Neural progenitor cell (in vitro differentiated cells): Measurements from ENCODE around the gene SDC1. TPM values are rescaled to one million over a fixed set of nuclear protein-coding genes. Genes with fewer than 3 reads are reported as not detected.

Experiments
- DNase-seq: peaks from one replicate; pipeline ENCODE4 v3.0.0-alpha.2; 2016; ENCODE audit warnings: low spot score
- H2AFZ ChIP-seq: fragments of 200-600 bp; sonication (generic); replicated peaks from 2 replicates; pipeline ENCODE4 v1.6.1; 2016; ENCODE audit warnings: antibody characterized with exemption
- H3F3A ChIP-seq: fragments of 200-600 bp; sonication (generic); 2 replicates; pipeline ENCODE4 v1.6.1; 2016; ENCODE audit warnings: antibody characterized with exemption, low read depth
- H3K27ac ChIP-seq: fragments of 200-600 bp; sonication (generic); 2 replicates; pipeline ENCODE4 v1.5.1; 2016; ENCODE audit warnings: mild to moderate bottlenecking
- H3K27me3 ChIP-seq: fragments of 200-600 bp; sonication (generic); 2 replicates; pipeline ENCODE4 v1.6.1; 2016; ENCODE audit warnings: mild to moderate bottlenecking, moderate library complexity
- H3K36me3 ChIP-seq: fragments of 200-600 bp; sonication (generic); 2 replicates; pipeline ENCODE4 v1.5.1; 2016
- H3K4me1 ChIP-seq: fragments of 200-600 bp; sonication (generic); 2 replicates; pipeline ENCODE4 v1.6.1; 2016; ENCODE audit warnings: mixed run types
- H3K4me2 ChIP-seq: fragments of 200-600 bp; sonication (generic); 2 replicates; pipeline ENCODE4 v1.6.1; 2016
- H3K4me3 ChIP-seq: fragments of 200-600 bp; sonication (generic); 2 replicates; pipeline ENCODE4 v1.5.1; 2016
- H3K79me2 ChIP-seq: fragments of 200-600 bp; sonication (generic); 2 replicates; pipeline ENCODE4 v1.6.1; 2016; ENCODE audit warnings: low read depth
- H3K9ac ChIP-seq: fragments of 200-600 bp; sonication (generic); 2 replicates; pipeline ENCODE4 v1.6.1; 2016
- H3K9me3 ChIP-seq: fragments of 200-600 bp; sonication (generic); 2 replicates; pipeline ENCODE4 v1.5.1; 2016; ENCODE audit warnings: low read depth
- H4K20me1 ChIP-seq: fragments of 200-600 bp; sonication (generic); 2 replicates; pipeline ENCODE4 v1.6.1; 2016; ENCODE audit warnings: low read depth
- H3K27ac Mint-ChIP-seq: 3 replicates; pipeline ENCODE4 v1.8.0; 2021; ENCODE audit warnings: mixed read lengths
- H3K27me3 Mint-ChIP-seq: 2 replicates; pipeline ENCODE4 v1.8.0; 2022; ENCODE audit warnings: low read depth, mild to moderate bottlenecking, inconsistent platforms, moderate library complexity, mixed read lengths; ENCODE audit not compliant: insufficient read depth
- H3K36me3 Mint-ChIP-seq: 3 replicates; pipeline ENCODE4 v1.8.0; 2021; ENCODE audit warnings: mixed read lengths
- H3K4me1 Mint-ChIP-seq: 3 replicates; pipeline ENCODE4 v1.8.0; 2021; ENCODE audit warnings: mixed read lengths
- H3K4me3 Mint-ChIP-seq: 3 replicates; pipeline ENCODE4 v1.8.0; 2021; ENCODE audit warnings: mild to moderate bottlenecking, moderate library complexity, mixed read lengths
- H3K9me3 Mint-ChIP-seq: 3 replicates; pipeline ENCODE4 v1.8.0; 2020; ENCODE audit warnings: mixed read lengths
- CTCF ChIP-seq: fragments of 200-600 bp; sonication (generic); IDR thresholded peaks from 2 replicates; pipeline ENCODE4 v1.5.1; 2017; ENCODE audit warnings: antibody characterized with exemption, mild to moderate bottlenecking
- EZH2 ChIP-seq: fragments of 200-600 bp; sonication (generic); IDR thresholded peaks from 2 replicates; pipeline ENCODE4 v1.6.1; 2017; ENCODE audit warnings: antibody characterized with exemption, mild to moderate bottlenecking, moderate library complexity
- EZH2phosphoT487 ChIP-seq: fragments of 200-600 bp; sonication (generic); IDR thresholded peaks from 2 replicates; pipeline ENCODE4 v1.6.1; 2017; ENCODE audit warnings: antibody characterized with exemption
- total RNA-seq: library from RNA; depleted of rRNA; stranded (reverse); fragments of >200 nt; gene quantifications from 2 replicates; pipeline ENCODE4 v1.2.3, GENCODE V29; 2015; ENCODE audit warnings: low replicate concordance

Gene SDC1
- total RNA-seq, 1 donor from 2014 or later: 27.5 TPM

- peaks cover 26% of the 10 kb centered on the region for H3K4me1 ChIP-seq
- H3K27me3 Mint-ChIP-seq: peaks cover 2% of the 10 kb centered on the region
- H3K4me3 ChIP-seq: no peak overlapping the region
- H3K4me1 Mint-ChIP-seq: peaks cover 17% of the 10 kb centered on the region
- H3K9me3 Mint-ChIP-seq: no peaks in the 10 kb centered on the region
- H2AFZ ChIP-seq: peak overlapping the region; percentile 75
- H4K20me1 ChIP-seq: no peaks in the 10 kb centered on the region
- H3K9me3 ChIP-seq: no peaks in the 10 kb centered on the region
- H3F3A ChIP-seq: peaks cover 10% of the 10 kb centered on the region
- no peak overlapping the region for H3K9ac ChIP-seq
- no peaks in the 10 kb centered on the region for H3K79me2 ChIP-seq
- DNase-seq: no peak
- no peaks in the 10 kb centered on the region for H3K36me3 Mint-ChIP-seq
- no peaks in the 10 kb centered on the region for H3K36me3 ChIP-seq
- H3K27ac ChIP-seq: no peak overlapping the region
- H3K4me3 Mint-ChIP-seq: no peak overlapping the region
- H3K27ac Mint-ChIP-seq: peak overlapping the region; percentile 63
- no peak overlapping the region for H3K4me2 ChIP-seq
- H3K27me3 ChIP-seq: no peaks in the 10 kb centered on the region
- TF ChIP-seq CTCF: no peak
- TF ChIP-seq EZH2phosphoT487: no peak
- no peak for TF ChIP-seq EZH2
Observed at GRCh38 chr2:20172273-20173055, 52.5 kb downstream of the SDC1 start.

- Mint-ChIP-seq H3K4me3 (no peak overlapping the region), H3K9me3 (no peaks in the 10 kb centered on the region), H3K36me3 (no peaks in the 10 kb centered on the region), H3K27ac (no peak overlapping the region), H3K4me1 (peaks cover 17% of the 10 kb centered on the region), H3K27me3 (peaks cover 2% of the 10 kb centered on the region)
- Histone ChIP-seq H3K9me3 (no peaks in the 10 kb centered on the region), H3K36me3 (no peaks in the 10 kb centered on the region), H3K4me2 (no peak overlapping the region), H3K4me3 (no peak overlapping the region), H3F3A (peaks cover 10% of the 10 kb centered on the region), H2AFZ (no peak overlapping the region), H3K9ac (no peak overlapping the region), H3K4me1 (peaks cover 26% of the 10 kb centered on the region), H3K27me3 (no peaks in the 10 kb centered on the region), H4K20me1 (no peaks in the 10 kb centered on the region), H3K79me2 (no peaks in the 10 kb centered on the region), H3K27ac (no peak overlapping the region)
- DNase-seq: no peak
- TF ChIP-seq EZH2phosphoT487: no peak
Observed at GRCh38 chr2:20171445-20171977, 53.4 kb downstream of the SDC1 start.

DNA sequence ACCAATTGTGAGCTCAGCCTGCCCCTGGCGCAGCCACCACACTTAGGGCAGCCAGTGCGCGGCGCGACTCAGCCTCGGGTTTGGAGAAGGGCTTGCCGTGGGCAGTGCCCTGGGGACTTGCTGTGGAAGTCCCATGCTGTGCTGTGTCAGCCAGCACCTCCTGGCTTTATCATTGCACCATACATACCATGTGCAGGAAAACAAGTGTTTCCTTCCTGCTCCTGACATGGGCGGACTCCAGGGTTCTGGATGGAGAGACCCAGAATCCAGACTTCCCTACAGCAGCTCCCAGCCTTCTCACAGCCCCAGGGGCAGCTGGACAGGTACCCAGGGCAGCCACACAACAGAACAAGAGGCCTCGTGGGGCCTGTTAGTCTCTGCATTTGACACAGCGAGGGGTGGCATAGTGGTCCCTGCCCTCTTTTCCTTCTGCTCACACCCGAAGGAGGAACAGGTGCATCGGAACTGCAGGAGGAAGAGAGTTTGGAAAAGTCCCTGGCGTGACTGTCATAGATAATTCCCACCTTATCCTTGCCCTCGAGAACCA, 54.2 kb downstream of the SDC1 start:
- no peaks in the 10 kb centered on the region for H3K79me2 ChIP-seq
- no peak overlapping the region for H3K4me2 ChIP-seq
- no peak overlapping the region for H3K27ac Mint-ChIP-seq
- no peaks in the 10 kb centered on the region for H3K27me3 ChIP-seq
- peaks cover 26% of the 10 kb centered on the region for H3K4me1 ChIP-seq
- peaks cover 17% of the 10 kb centered on the region for H3K4me1 Mint-ChIP-seq
- H3K27ac ChIP-seq: no peak overlapping the region
- no peaks in the 10 kb centered on the region for H3K9me3 ChIP-seq
- H3F3A ChIP-seq: peaks cover 10% of the 10 kb centered on the region
- no peaks in the 10 kb centered on the region for H3K9me3 Mint-ChIP-seq
- H3K4me3 ChIP-seq: no peak overlapping the region
- DNase-seq: no peak
- H4K20me1 ChIP-seq: no peaks in the 10 kb centered on the region
- no peak overlapping the region for H3K4me3 Mint-ChIP-seq
- H3K36me3 ChIP-seq: no peaks in the 10 kb centered on the region
- no peak overlapping the region for H3K9ac ChIP-seq
- no peak overlapping the region for H2AFZ ChIP-seq
- no peak for TF ChIP-seq EZH2
- no peak for TF ChIP-seq CTCF
- TF ChIP-seq EZH2phosphoT487: no peak
- H3K27me3 Mint-ChIP-seq: peaks cover 2% of the 10 kb centered on the region
- no peaks in the 10 kb centered on the region for H3K36me3 Mint-ChIP-seq
